HepG2 (cell line): ENCODE measurements around the gene KLF9.

Experiments
- ZSCAN21 ChIP-seq: sonication (generic); formaldehyde crosslinking; IDR thresholded peaks from 2 replicates; pipeline ENCODE4 v1.8.0; 2022; ENCODE audit warnings: mild to moderate bottlenecking, missing genetic modification reagents, moderate library complexity, borderline replicate concordance
- TF ChIP-seq, protein P1 (sequence below): sonication (generic); formaldehyde crosslinking; IDR thresholded peaks from 2 replicates; pipeline ENCODE4 v1.5.0; 2020; ENCODE audit warnings: mild to moderate bottlenecking, missing genetic modification reagents, moderate library complexity

DNA sequence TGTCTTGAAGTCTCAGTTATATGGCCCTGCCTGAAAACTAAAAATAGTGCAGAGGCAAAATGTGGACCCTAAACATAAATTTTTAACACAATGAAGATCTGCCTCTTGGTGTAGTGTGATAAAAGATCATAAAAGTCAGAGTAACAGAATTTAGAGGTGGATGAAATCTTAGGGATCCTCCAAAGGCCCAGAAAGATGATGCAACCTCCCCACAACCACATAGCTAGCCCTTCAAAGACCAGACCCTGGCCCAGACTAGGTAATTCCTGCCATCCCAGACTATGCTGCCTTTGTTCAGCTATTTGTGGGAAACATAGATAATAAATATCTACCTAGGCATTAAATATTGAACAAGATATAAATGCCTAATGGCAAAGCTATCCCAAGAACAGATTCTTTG, 15.3 kb downstream of the KLF9 start:
- TF ChIP-seq, protein P1, sequence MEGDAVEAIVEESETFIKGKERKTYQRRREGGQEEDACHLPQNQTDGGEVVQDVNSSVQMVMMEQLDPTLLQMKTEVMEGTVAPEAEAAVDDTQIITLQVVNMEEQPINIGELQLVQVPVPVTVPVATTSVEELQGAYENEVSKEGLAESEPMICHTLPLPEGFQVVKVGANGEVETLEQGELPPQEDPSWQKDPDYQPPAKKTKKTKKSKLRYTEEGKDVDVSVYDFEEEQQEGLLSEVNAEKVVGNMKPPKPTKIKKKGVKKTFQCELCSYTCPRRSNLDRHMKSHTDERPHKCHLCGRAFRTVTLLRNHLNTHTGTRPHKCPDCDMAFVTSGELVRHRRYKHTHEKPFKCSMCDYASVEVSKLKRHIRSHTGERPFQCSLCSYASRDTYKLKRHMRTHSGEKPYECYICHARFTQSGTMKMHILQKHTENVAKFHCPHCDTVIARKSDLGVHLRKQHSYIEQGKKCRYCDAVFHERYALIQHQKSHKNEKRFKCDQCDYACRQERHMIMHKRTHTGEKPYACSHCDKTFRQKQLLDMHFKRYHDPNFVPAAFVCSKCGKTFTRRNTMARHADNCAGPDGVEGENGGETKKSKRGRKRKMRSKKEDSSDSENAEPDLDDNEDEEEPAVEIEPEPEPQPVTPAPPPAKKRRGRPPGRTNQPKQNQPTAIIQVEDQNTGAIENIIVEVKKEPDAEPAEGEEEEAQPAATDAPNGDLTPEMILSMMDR (CRISPR knock-in tag): no peak
- no peak for TF ChIP-seq ZSCAN21
